ENCODE data around the gene EDNRB.

- TF ChIP-seq CTCF (IDR thresholded peaks at IDR 0.05) (no peak), MAX (IDR thresholded peaks at IDR 0.05; ENCODE audit: low read depth) (no peak)
These were observed 23.9 kb downstream of the EDNRB start for GRCh38 chr13:77894743-77895142.
